Keratinocyte (primary cell): ENCODE results near the gene C1QTNF5. TPM values are rescaled to one million over a fixed set of nuclear protein-coding genes. Genes with fewer than 3 reads are reported as not detected.

ENCODE experiments used
- DNase-seq: peaks from one replicate; pipeline ENCODE4 v3.0.0-alpha.2; 2011; ENCODE audit warnings: low read depth, missing footprints, low spot score
- FAIRE-seq: peaks from 2 replicates; lab custom pipeline; 2011; peaks lifted over from hg19 to GRCh38; lab: Jason Lieb, UNC
- H2AFZ ChIP-seq: 2 replicates; pipeline ENCODE4 v1.6.0; 2012; ENCODE audit warnings: low read length, control low read depth, inconsistent platforms; ENCODE audit not compliant: control insufficient read depth
- H3K27ac ChIP-seq: 2 replicates; pipeline ENCODE4 v1.5.1; 2011; ENCODE audit warnings: low read length; ENCODE audit not compliant: control insufficient read depth, insufficient read depth
- H3K27me3 ChIP-seq: 3 replicates; pipeline ENCODE4 v1.6.0; 2011; ENCODE audit warnings: low read length; ENCODE audit not compliant: control insufficient read depth, insufficient read depth; ENCODE audit errors: extremely low read depth
- H3K36me3 ChIP-seq, 2 experiments: 2 replicates in 1 of 2; 3 replicates in 1 of 2; pipeline ENCODE4 v1.5.1; 2011; ENCODE audit warnings: low read length in 2 of 2, mild to moderate bottlenecking in 1 of 2; ENCODE audit not compliant: control insufficient read depth in 2 of 2, insufficient read depth in 2 of 2; ENCODE audit errors: extremely low read depth in 1 of 2
- H3K4me1 ChIP-seq: 3 replicates; pipeline ENCODE4 v1.5.1; 2011; ENCODE audit warnings: low read length; ENCODE audit not compliant: control insufficient read depth, insufficient read depth; ENCODE audit errors: extremely low read depth
- H3K4me2 ChIP-seq: 3 replicates; pipeline ENCODE4 v1.6.0; 2011; ENCODE audit warnings: low read depth, low read length; ENCODE audit not compliant: control insufficient read depth, insufficient read depth; ENCODE audit errors: extremely low read depth
- H3K4me3 ChIP-seq, 3 experiments: fragments of 200-600 bp in 1 of 3; sonication (generic) in 1 of 3; 2 replicates in 2 of 3; 3 replicates in 1 of 3; pipeline ENCODE4 v1.5.1; 2011 to 2016; ENCODE audit warnings: low read length in 3 of 3, mild to moderate bottlenecking in 3 of 3, control low read depth in 2 of 3, inconsistent platforms in 1 of 3, low read depth in 1 of 3, mixed read lengths in 1 of 3, mixed run types in 1 of 3, moderate library complexity in 1 of 3; ENCODE audit not compliant: control insufficient read depth in 2 of 3, insufficient read depth in 2 of 3; ENCODE audit errors: extremely low read depth in 1 of 3
- H3K79me2 ChIP-seq: 2 replicates; pipeline ENCODE4 v1.6.0; 2012; ENCODE audit warnings: low read length; ENCODE audit not compliant: control insufficient read depth, insufficient read depth
- H3K9ac ChIP-seq: 3 replicates; pipeline ENCODE4 v1.6.0; 2011; ENCODE audit warnings: low read length; ENCODE audit not compliant: control insufficient read depth, insufficient read depth; ENCODE audit errors: extremely low read depth
- H3K9me1 ChIP-seq: 3 replicates; pipeline ENCODE4 v1.6.0; 2011; ENCODE audit warnings: low read length; ENCODE audit not compliant: control insufficient read depth, insufficient read depth; ENCODE audit errors: extremely low read depth
- H3K9me3 ChIP-seq: 2 replicates; pipeline ENCODE4 v1.5.1; 2012; ENCODE audit warnings: low read depth, low read length; ENCODE audit not compliant: control insufficient read depth
- H4K20me1 ChIP-seq: 3 replicates; pipeline ENCODE4 v1.6.0; 2011; ENCODE audit warnings: low read length; ENCODE audit not compliant: control insufficient read depth, insufficient read depth; ENCODE audit errors: extremely low read depth
- EZH2 ChIP-seq: IDR thresholded peaks from one replicate; pipeline ENCODE4 v1.6.1; 2012; ENCODE audit warnings: inconsistent platforms, mild to moderate bottlenecking, low read length, moderate library complexity
- dilution Hi-C: fragments of 300-500 bp; cut with MboI; formaldehyde crosslinking; loops from one replicate; pipeline ENCODE4 v1.7.0; 2020; ENCODE audit warnings: low sequenced_read_pairs; ENCODE audit not compliant: extremely low pct_ligation_motif_present
- polyA plus RNA-seq, 5 experiments: library from polyadenylated mRNA; depleted of rRNA in 3 of 5; stranded (reverse) in 3 of 5; stranded (forward) in 1 of 5; unstranded in 1 of 5; fragments of >200 nt; gene quantifications; 1 replicate in 1 of 5; 2 replicates in 3 of 5; 3 replicates in 1 of 5; pipeline versions ENCODE4 v1.2.1 to v1.2.3, GENCODE V29; 2011 to 2012; ENCODE audit warnings: missing spikeins in 2 of 5, low read depth in 1 of 5, low replicate concordance in 1 of 5
- TF ChIP-seq, protein P1 (sequence below), 3 experiments: IDR thresholded peaks in 1 of 3; conservative IDR thresholded peaks in 1 of 3; optimal IDR thresholded peaks in 1 of 3; 2 replicates in 2 of 3; 3 replicates in 1 of 3; pipeline versions ENCODE3 to v1.5.1; 2011; ENCODE audit warnings: low read length in 3 of 3, mild to moderate bottlenecking in 3 of 3, moderate library complexity in 2 of 3, control low read depth in 1 of 3, inconsistent platforms in 1 of 3; ENCODE audit not compliant: insufficient read depth in 2 of 3; ENCODE audit errors: extremely low read depth in 1 of 3

The C1QTNF5 gene
- polyA plus RNA-seq, 1 donor (not counting 4 experiments of a cell fraction or from before 2014, with no cell fraction given): not detected

DNA sequence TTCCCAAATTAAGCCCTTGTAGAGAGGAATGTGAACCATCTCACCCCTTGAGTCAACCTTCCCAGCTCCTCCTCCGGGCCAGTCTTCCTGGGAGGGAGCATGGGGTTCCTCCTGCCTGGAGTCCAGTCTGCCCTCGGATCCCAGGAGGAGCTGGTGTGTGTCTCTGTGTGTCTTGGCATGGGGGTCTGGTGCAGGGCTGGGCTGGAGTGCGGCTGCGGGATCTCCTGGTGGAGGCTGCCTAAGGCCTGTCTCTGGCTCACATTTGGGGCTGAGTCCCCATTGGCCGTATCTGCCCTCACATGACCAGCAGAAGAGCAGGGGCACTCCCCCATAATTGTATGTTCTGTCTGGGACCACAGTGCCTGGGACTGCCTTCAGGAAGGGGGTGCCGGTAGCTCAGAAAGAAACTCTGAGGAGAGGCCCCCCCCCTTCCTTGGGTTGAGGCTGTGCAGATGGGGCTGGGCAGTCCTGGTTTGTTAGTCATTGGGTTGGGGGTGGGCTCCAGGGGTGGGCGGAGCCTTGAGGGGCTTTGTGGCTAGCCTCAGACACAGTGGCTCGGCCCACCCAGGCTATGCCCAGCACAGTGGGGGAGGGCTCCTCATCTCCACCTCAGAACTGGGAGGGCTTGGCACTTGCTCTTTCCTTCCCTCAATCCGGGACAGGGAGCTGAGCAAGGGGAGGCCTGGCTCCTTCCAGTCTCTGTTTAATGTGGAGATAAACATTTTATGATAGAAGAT lies 2.9 kb downstream of the C1QTNF5 start:
- H3K4me3 ChIP-seq: no peak overlapping the region
- FAIRE-seq (no peak), DNase-seq (no peak)
- no peaks in the 10 kb centered on the region for H3K9me1 ChIP-seq
- peak overlapping the region; percentile 8 for H3K9ac ChIP-seq
- no peak overlapping the region for H3K4me2 ChIP-seq
- H3K79me2 ChIP-seq: peaks cover 26% of the 10 kb centered on the region
- TF ChIP-seq, protein P1, sequence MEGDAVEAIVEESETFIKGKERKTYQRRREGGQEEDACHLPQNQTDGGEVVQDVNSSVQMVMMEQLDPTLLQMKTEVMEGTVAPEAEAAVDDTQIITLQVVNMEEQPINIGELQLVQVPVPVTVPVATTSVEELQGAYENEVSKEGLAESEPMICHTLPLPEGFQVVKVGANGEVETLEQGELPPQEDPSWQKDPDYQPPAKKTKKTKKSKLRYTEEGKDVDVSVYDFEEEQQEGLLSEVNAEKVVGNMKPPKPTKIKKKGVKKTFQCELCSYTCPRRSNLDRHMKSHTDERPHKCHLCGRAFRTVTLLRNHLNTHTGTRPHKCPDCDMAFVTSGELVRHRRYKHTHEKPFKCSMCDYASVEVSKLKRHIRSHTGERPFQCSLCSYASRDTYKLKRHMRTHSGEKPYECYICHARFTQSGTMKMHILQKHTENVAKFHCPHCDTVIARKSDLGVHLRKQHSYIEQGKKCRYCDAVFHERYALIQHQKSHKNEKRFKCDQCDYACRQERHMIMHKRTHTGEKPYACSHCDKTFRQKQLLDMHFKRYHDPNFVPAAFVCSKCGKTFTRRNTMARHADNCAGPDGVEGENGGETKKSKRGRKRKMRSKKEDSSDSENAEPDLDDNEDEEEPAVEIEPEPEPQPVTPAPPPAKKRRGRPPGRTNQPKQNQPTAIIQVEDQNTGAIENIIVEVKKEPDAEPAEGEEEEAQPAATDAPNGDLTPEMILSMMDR (optimal IDR thresholded peaks at IDR 0.05 in 1 of 3, IDR thresholded peaks at IDR 0.05 in 1 of 3, conservative IDR thresholded peaks at IDR 0.05 in 1 of 3; ENCODE audit: extremely low read depth in 1 of 3, insufficient read depth in 2 of 3, low read length in 3 of 3): no peak
- TF ChIP-seq EZH2: no peak
- H3K36me3 ChIP-seq: peaks cover 4 to 14% of the 10 kb centered on the region in 2 experiments
- dilution Hi-C loops: no loop called here
- H3K9me3 ChIP-seq: no peaks in the 10 kb centered on the region
- no peak overlapping the region for H3K27ac ChIP-seq
- H4K20me1 ChIP-seq: peaks cover 3% of the 10 kb centered on the region
- H3K27me3 ChIP-seq: peaks cover 34% of the 10 kb centered on the region
- H2AFZ ChIP-seq: no peak overlapping the region
- peaks cover 19% of the 10 kb centered on the region for H3K4me1 ChIP-seq

DNA sequence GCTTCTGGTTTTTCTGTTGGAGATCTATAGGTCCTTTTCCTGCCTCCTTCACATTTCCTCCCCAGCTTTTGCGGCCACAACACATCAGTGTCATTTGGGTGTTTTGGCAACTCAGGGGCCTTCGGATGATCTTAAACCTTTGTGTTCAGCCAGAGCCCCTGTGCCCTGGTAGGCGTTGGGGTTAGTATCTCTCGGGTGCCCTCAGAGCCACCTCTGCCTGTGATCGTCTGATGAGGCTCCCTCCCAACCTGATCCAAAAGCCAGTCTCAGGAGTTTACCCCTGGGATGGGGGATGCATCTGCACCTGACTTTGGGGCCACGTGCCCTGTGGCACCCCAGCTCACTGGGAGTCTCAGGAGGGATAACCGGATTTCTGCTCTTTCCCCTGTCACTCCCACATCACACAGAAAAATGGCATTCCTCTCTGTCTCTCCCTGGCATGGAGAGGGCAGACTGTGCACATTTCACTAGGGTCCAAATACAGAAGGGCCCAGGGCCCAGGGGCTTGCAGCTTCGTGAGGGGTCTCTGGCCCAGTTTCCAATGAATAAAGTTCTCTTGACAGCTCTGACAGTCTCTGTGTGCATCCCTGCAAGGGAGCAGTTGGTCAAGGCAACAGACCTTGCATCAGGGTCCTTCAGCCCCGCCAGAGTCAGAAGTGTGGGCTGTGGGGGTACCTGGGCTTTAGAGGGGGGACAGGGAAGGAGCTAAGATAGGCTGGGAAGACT lies 3.8 kb downstream of the C1QTNF5 start:
- H3K4me1 ChIP-seq: peaks cover 19% of the 10 kb centered on the region
- H3K36me3 ChIP-seq: peaks cover 4 to 14% of the 10 kb centered on the region in 2 experiments
- no peak overlapping the region for H3K4me2 ChIP-seq
- H4K20me1 ChIP-seq: peaks cover 3% of the 10 kb centered on the region
- H3K4me3 ChIP-seq: no peak overlapping the region
- dilution Hi-C loops: no loop called here
- no peak overlapping the region for H2AFZ ChIP-seq
- H3K79me2 ChIP-seq: peaks cover 26% of the 10 kb centered on the region
- no peak overlapping the region for H3K9ac ChIP-seq
- no peak for TF ChIP-seq EZH2
- DNase-seq (no peak), FAIRE-seq (no peak)
- H3K27ac ChIP-seq: no peak overlapping the region
- H3K27me3 ChIP-seq: peaks cover 29% of the 10 kb centered on the region
- no peaks in the 10 kb centered on the region for H3K9me1 ChIP-seq
- no peaks in the 10 kb centered on the region for H3K9me3 ChIP-seq
